ENCODE results near the gene MEIS3.

DNA sequence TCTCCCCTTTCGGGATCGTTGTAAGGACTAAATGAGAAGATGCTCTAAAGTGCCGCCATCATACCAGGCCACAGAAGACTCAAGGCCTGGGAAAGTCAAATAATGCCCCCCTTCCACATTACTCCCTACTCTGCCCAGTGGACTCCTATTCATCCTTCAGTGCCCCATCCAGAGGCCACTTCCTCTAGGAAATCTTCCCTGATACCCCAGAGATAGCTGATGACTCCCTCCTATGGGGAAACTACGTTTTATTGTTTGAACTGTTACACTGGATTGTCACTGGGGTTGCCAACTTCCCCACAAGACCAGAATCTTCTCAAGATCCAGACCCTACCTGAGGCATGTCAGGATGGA, 14.2 kb downstream of the MEIS3 start:
- no peak for TF ChIP-seq ZNF274 (IDR thresholded peaks at IDR 0.05; ENCODE audit: low read length)
- no peak for TF ChIP-seq ZNF274 (tag by site-specific recombination; IDR thresholded peaks at IDR 0.05; ENCODE audit: borderline replicate concordance)
- TF ChIP-seq, protein P1, sequence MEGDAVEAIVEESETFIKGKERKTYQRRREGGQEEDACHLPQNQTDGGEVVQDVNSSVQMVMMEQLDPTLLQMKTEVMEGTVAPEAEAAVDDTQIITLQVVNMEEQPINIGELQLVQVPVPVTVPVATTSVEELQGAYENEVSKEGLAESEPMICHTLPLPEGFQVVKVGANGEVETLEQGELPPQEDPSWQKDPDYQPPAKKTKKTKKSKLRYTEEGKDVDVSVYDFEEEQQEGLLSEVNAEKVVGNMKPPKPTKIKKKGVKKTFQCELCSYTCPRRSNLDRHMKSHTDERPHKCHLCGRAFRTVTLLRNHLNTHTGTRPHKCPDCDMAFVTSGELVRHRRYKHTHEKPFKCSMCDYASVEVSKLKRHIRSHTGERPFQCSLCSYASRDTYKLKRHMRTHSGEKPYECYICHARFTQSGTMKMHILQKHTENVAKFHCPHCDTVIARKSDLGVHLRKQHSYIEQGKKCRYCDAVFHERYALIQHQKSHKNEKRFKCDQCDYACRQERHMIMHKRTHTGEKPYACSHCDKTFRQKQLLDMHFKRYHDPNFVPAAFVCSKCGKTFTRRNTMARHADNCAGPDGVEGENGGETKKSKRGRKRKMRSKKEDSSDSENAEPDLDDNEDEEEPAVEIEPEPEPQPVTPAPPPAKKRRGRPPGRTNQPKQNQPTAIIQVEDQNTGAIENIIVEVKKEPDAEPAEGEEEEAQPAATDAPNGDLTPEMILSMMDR (tag by site-specific recombination; IDR thresholded peaks at IDR 0.05), result no peak
- TF ChIP-seq ZNF391 (tag by site-specific recombination; IDR thresholded peaks at IDR 0.05; ENCODE audit: borderline replicate concordance, low read depth), result no peak
- no peak for TF ChIP-seq MEIS1 (CRISPR knock-in tag; IDR thresholded peaks at IDR 0.05; ENCODE audit: borderline replicate concordance)
- TF ChIP-seq YY1 (tag by site-specific recombination; IDR thresholded peaks at IDR 0.05), result no peak
- no peak for TF ChIP-seq ZNF791 (tag by site-specific recombination; IDR thresholded peaks at IDR 0.05)
- no peak for TF ChIP-seq ZNF660 (tag by site-specific recombination; IDR thresholded peaks at IDR 0.05)
- TF ChIP-seq ZNF23 (tag by site-specific recombination; IDR thresholded peaks at IDR 0.05; ENCODE audit: borderline replicate concordance), result no peak
- TF ChIP-seq KLF10 (tag by site-specific recombination; IDR thresholded peaks at IDR 0.05), result no peak
- TF ChIP-seq ZXDB (tag by site-specific recombination; IDR thresholded peaks at IDR 0.05), result no peak
- no peak for TF ChIP-seq SETDB1 (IDR thresholded peaks at IDR 0.05; ENCODE audit: insufficient read length, low read length)

Data from HEK293 (cell line).